Psoas muscle (tissue), 8 donors: ENCODE data around the gene TFAM. TPM values are rescaled to one million over a fixed set of nuclear protein-coding genes. Genes with fewer than 3 reads are reported as not detected.
A peak's percentile ranks its signal among the peaks of the same experiment; 100 is the strongest.

Experiments
- ATAC-seq, 4 donors: fragments of 200-7000 bp; cut with Tn5 transposase; one replicate each; pipeline ENCODE4 v1.9.1; 2020; ENCODE audit warnings: moderate library complexity in 3 of 4, mild to moderate bottlenecking in 2 of 4
- DNase-seq, 2 donors: peaks; one replicate each; pipeline ENCODE4 v3.0.0-alpha.2; 2020
- H3K27ac ChIP-seq: fragments of 200-600 bp; one replicate; pipeline ENCODE4 v1.8.0; 2022
- H3K27me3 ChIP-seq, 3 donors: fragments of 200-600 bp in 1 of 3; one replicate each; pipeline versions ENCODE4 v1.6.1 to v1.8.0; 2013 to 2022; ENCODE audit warnings: low read length in 2 of 3, mild to moderate bottlenecking in 2 of 3, moderate library complexity in 1 of 3; ENCODE audit not compliant: insufficient read depth in 3 of 3
- H3K36me3 ChIP-seq, 2 donors: fragments of 200-600 bp in 1 of 2; one replicate each; pipeline versions ENCODE4 v1.6.1 to v1.8.0; 2013 to 2022; ENCODE audit warnings: low read depth in 1 of 2, mild to moderate bottlenecking in 1 of 2, moderate library complexity in 1 of 2; ENCODE audit not compliant: insufficient read depth in 1 of 2
- H3K4me1 ChIP-seq: fragments of 200-600 bp; one replicate; pipeline ENCODE4 v1.8.0; 2022
- H3K4me3 ChIP-seq: fragments of 200-600 bp; one replicate; pipeline ENCODE4 v1.8.0; 2022; ENCODE audit warnings: mild to moderate bottlenecking
- H3K9me3 ChIP-seq: fragments of 200-600 bp; one replicate; pipeline ENCODE4 v1.8.0; 2022
- WGBS, 3 donors: extraction: QIAGEN DNeasy Blood & Tissue Kit; methylation state at CpG; one replicate each; pipeline versions ENCODE4 v1.1.6 to v1.1.7; 2013; 5-methylcytosine and 5-hydroxymethylcytosine counted together
- intact Hi-C, 2 donors: fragments of 100-400 bp; cut with DNase I; formaldehyde crosslinking; loops; one replicate each; pipeline versions ENCODE4 v1.11.0 to v1.14.2; 2022
- polyA plus RNA-seq, 3 donors: library from polyadenylated mRNA; stranded (reverse); fragments of 200-250 nt; gene quantifications; one replicate each; pipeline ENCODE4 v1.2.3, GENCODE V29; 2013
- total RNA-seq, 4 donors: library from RNA; stranded (reverse); fragmentation: NEBNext Ultra II Directional in 2 of 4; extraction: Animal tissue kit (Norgen Biotek cat#: 25700) in 2 of 4; gene quantifications; one replicate each; pipeline versions ENCODE4 v1.2.1 to v1.2.4, GENCODE V29; 2021 to 2023
- TF ChIP-seq, protein P1 (sequence below): fragments of 200-600 bp; IDR thresholded peaks from one replicate; pipeline ENCODE4 v1.8.0; 2022; ENCODE audit warnings: antibody characterized with exemption
- donor health status: healthy with polysubstance abuse.
- donor health status: DM: no; HTN: no; CAD: no; lungs with moderate emphysema.
- donor health status: Bipolar disorder and iron deficiency.
- donor health status: healthy.
- donor health status: DM: yes; HTN: yes; CAD: no.
- donor health status: DM: no; HTN: no; CAD: no.
- donor health status: DM: no; HTN: no; CAD: no.
- donor health status: DM: yes; HTN: yes; CAD: no.

The TFAM gene
- total and polyA plus RNA-seq, 7 donors = 10.0 to 36.0 (median 24.4) TPM

DNA sequence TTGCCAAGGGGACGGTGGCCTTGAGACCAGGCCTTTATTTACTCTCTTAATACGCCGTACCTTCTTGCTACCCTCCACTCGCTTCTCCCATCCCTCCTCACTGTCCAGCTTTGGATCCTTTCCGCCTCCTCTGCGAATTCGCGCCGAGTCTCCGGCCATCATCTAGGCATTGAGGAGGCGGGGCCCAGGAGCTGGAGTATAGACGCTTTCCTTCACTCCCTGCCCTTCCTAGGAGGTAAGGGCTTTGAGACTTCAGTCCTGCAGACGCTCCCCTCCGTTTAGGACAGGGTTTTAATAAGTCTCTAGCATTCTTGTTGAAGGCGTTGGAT, 538 bp downstream of the TFAM start:
- Histone ChIP-seq H3K4me1 (peaks cover 15% of the 10 kb centered on the region), H3K9me3 (no peaks in the 10 kb centered on the region), H3K27ac (peak overlapping the region; percentile 93), H3K36me3 (peaks cover 0 to 45% of the 10 kb centered on the region in 2 donors), H3K27me3 (no peaks in the 10 kb centered on the region), H3K4me3 (peak overlapping the region; percentile 92)
- intact Hi-C loops = loop anchor here (1.0 to 10.0 kb wide), 5 partner anchors 50 to 203 kb away; partner anchors contain the start of gene UBE2D1 (in 2 of the 2)
- WGBS, 3 donors = 1% methylated on average over 14 to 15 of the region's 15 CpGs
- TF ChIP-seq, protein P1, sequence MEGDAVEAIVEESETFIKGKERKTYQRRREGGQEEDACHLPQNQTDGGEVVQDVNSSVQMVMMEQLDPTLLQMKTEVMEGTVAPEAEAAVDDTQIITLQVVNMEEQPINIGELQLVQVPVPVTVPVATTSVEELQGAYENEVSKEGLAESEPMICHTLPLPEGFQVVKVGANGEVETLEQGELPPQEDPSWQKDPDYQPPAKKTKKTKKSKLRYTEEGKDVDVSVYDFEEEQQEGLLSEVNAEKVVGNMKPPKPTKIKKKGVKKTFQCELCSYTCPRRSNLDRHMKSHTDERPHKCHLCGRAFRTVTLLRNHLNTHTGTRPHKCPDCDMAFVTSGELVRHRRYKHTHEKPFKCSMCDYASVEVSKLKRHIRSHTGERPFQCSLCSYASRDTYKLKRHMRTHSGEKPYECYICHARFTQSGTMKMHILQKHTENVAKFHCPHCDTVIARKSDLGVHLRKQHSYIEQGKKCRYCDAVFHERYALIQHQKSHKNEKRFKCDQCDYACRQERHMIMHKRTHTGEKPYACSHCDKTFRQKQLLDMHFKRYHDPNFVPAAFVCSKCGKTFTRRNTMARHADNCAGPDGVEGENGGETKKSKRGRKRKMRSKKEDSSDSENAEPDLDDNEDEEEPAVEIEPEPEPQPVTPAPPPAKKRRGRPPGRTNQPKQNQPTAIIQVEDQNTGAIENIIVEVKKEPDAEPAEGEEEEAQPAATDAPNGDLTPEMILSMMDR = no peak
- DNase-seq = peak; percentile 17 to 43
- peak in 3 of 4 donors; percentile 4 to 30 (median 29) for ATAC-seq

DNA sequence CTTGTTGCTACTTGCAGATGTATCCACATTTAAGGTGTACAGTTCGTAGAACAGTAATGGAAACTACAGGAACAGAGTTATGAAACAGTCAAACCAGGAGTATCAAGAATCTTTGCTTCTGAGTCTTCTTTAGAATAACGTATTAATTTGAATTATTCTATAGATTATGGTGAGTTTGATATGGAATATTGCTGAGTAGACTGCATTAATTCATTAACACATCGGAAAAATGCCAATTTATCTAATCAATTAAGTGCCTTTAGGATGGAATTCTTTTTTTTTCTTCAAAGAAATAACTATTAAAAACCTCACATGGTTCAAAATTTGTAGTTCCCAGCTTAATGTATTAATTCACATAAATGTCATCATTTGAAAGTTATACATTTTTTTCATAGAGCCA, 3.8 kb downstream of the TFAM start:
- ATAC-seq = no peak
- 93 to 94% (median 93%) methylated on average over 3 of the region's 3 CpGs for WGBS, 3 donors
- no peak overlapping the region for H3K27ac ChIP-seq
- TF ChIP-seq, protein P1 = no peak
- intact Hi-C loops = loop anchor here (5.0 to 10.0 kb wide), 2 partner anchors 204 to 207 kb away; no protein-coding TSS in a partner anchor
- no peaks in the 10 kb centered on the region for H3K27me3 ChIP-seq
- peaks cover 14% of the 10 kb centered on the region for H3K4me1 ChIP-seq
- no peak overlapping the region for H3K4me3 ChIP-seq
- no peak for DNase-seq
- peaks cover 0 to 76% of the 10 kb centered on the region in 2 donors for H3K36me3 ChIP-seq
- no peaks in the 10 kb centered on the region for H3K9me3 ChIP-seq

DNA sequence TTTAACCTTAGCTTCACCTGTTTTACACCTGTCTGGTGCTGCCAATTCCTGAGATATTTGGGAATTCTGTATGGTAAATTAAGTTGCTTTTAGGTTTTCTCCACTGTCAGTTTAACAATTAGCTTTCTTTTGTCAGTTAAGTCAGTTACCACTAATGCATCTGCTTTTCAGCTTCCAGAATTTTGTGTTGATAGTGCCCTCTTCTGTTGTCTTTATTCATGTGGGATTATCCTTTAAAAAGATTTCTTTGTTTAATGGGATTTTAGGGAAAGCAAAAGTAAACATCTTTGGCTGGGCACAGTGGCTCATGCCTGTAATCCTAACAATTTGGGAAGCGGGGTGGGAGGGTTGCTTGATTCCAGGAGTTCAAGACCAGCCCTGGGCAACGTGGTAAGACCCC, 8.1 kb downstream of the TFAM start:
- H3K4me1 ChIP-seq = no peaks in the 10 kb centered on the region
- no peak for ATAC-seq
- TF ChIP-seq, protein P1 = no peak
- H3K27ac ChIP-seq = no peak overlapping the region
- H3K9me3 ChIP-seq = no peaks in the 10 kb centered on the region
- H3K27me3 ChIP-seq = no peaks in the 10 kb centered on the region
- H3K4me3 ChIP-seq = no peak overlapping the region
- peaks cover 0 to 99% of the 10 kb centered on the region in 2 donors for H3K36me3 ChIP-seq
- intact Hi-C loops = loop anchor here in 1 of 2 donors (5.0 kb wide), 1 partner anchor 91 kb away; no protein-coding TSS in a partner anchor
- DNase-seq = no peak
- 80 to 87% (median 80%) methylated on average over 2 of the region's 2 CpGs for WGBS, 3 donors

DNA sequence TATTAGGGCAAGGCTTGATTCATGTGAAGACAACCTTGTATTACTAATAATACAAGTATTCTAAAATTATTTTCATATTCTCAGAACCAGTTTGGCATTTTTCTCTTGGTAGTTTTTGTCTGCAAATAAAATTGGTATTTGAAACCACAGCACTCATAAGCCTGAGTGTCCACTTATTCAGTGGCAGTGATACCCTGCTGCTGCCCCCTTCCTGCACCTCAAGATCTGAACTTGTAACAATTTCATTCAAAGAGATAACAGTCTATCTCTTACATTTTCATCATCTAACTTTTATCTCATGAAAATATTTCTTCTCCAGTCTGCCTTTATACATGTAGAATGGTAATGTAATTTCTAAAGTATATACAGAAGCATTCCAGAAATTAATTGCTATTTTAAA, 9.3 kb downstream of the TFAM start:
- Histone ChIP-seq H3K27me3 (no peaks in the 10 kb centered on the region), H3K9me3 (no peaks in the 10 kb centered on the region), H3K27ac (no peak overlapping the region), H3K36me3 (peaks cover 0 to 92% of the 10 kb centered on the region in 2 donors), H3K4me3 (no peak overlapping the region), H3K4me1 (no peaks in the 10 kb centered on the region)
- ATAC-seq (no peak), DNase-seq (no peak)
- intact Hi-C loops = loop anchor here in 1 of 2 donors (5.0 kb wide), 1 partner anchor 92 kb away; no protein-coding TSS in a partner anchor
- TF ChIP-seq, protein P1 = no peak

DNA sequence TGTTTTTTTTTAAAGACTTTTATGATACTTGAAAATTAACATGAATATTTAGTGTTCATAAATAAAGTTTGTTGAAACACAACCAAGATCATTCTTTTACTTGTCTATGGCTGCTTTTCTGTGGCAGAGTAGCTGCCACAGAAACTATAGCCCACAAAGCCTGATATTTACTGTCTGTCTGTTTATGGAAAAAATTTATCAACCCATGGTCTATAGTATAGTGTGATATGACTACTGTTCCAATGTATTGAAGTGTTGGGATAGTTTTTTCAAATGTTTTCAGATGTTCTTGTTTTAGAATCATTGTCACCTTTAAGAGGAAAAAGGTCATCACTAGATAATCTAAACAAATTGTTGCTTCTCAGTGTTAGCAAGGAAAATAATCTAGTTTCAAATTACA, 10.8 kb downstream of the TFAM start:
- no peak for ATAC-seq
- intact Hi-C loops = no loop called here

More for the DNA sequence above, 10.8 kb downstream of the TFAM start:
- H3K36me3 ChIP-seq = peaks cover 0 to 77% of the 10 kb centered on the region in 2 donors
- H3K27ac ChIP-seq = no peak overlapping the region
- DNase-seq = no peak
- TF ChIP-seq, protein P1 = no peak
- no peaks in the 10 kb centered on the region for H3K9me3 ChIP-seq
- H3K27me3 ChIP-seq = no peaks in the 10 kb centered on the region
- no peak overlapping the region for H3K4me3 ChIP-seq
- H3K4me1 ChIP-seq = no peaks in the 10 kb centered on the region
